ENCODE results near the gene ELMO1. TPM values are rescaled to one million over a fixed set of nuclear protein-coding genes. Genes with fewer than 3 reads are reported as not detected.
A peak's percentile ranks its signal among the peaks of the same experiment; 100 is the strongest.

Gene ELMO1
- total and polyA plus RNA-seq, 2 of the 13 experiments (the other 11 are each of a cell fraction or from before 2014, with no cell fraction given), result 0.11 to 0.17 TPM

DNA sequence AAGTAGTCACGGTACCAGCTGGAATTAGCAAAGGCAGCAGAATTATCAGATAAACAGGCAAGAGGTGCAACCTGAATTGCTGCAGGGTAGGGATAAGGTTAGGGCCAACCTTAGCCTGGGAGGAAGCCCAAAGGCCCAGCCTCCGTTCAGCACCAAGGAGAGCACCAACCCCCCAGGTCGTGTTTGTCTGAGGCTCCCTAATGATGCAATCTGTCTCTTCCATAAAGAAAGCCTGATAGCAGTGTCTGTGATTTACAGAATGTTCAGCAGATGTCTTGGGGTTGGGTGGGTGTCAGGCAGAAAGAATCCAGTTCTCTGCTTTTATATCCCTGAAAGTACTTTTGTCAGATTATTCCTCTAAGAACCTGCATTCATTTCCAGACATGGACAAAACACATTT lies 396.0 kb downstream of the ELMO1 start (continued):
- peak; percentile 39; the same call in 1 of the 2 replicates for TF ChIP-seq SKIL (CRISPR knock-in tag; IDR thresholded peaks at IDR 0.05; ENCODE audit: borderline replicate concordance)
- TF ChIP-seq ZNF24 (IDR thresholded peaks at IDR 0.05), result no peak
- no peak for TF ChIP-seq EEA1 (CRISPR knock-in tag; IDR thresholded peaks at IDR 0.05; ENCODE audit: borderline replicate concordance)
- TF ChIP-seq ZNF253 (CRISPR knock-in tag; IDR thresholded peaks at IDR 0.05; ENCODE audit: borderline replicate concordance), result no peak
- TF ChIP-seq ZNF780A (CRISPR knock-in tag; IDR thresholded peaks at IDR 0.05), result peak; percentile 85
- peak; percentile 93 for TF ChIP-seq NFKBIZ (CRISPR knock-in tag; IDR thresholded peaks at IDR 0.05)
- no peak for TF ChIP-seq PAX8 (CRISPR knock-in tag; IDR thresholded peaks at IDR 0.05; ENCODE audit: borderline replicate concordance)
- peak; percentile 85; the same call in 1 of the 2 replicates for TF ChIP-seq ZNF558 (CRISPR knock-in tag; IDR thresholded peaks at IDR 0.05; ENCODE audit: borderline replicate concordance)
- peak; percentile 80 for TF ChIP-seq ZNF264 (CRISPR knock-in tag; IDR thresholded peaks at IDR 0.05)
- peak; percentile 96 for TF ChIP-seq DNMT3B (CRISPR knock-in tag; conservative IDR thresholded peaks at IDR 0.05)
- TF ChIP-seq HES4 (CRISPR knock-in tag; IDR thresholded peaks at IDR 0.05; ENCODE audit: borderline replicate concordance), result peak; percentile 86
- TF ChIP-seq KDM1A (CRISPR knock-in tag; IDR thresholded peaks at IDR 0.05), result no peak
- TF ChIP-seq TEF (CRISPR knock-in tag; IDR thresholded peaks at IDR 0.05), result peak; percentile 91
- TF ChIP-seq ZFP36 (IDR thresholded peaks at IDR 0.05; ENCODE audit: borderline replicate concordance, low read depth, low read length, partially characterized antibody), result no peak
- TF ChIP-seq HHEX (CRISPR knock-in tag; IDR thresholded peaks at IDR 0.05), result no peak
- no peak for TF ChIP-seq ZBTB34 (CRISPR knock-in tag; IDR thresholded peaks at IDR 0.05)
- TF ChIP-seq MED13 (CRISPR knock-in tag; IDR thresholded peaks at IDR 0.05), result 0 out of 2 replicates have a peak, but pooled peaks have one; percentile 60
- TF ChIP-seq HNF1B (CRISPR knock-in tag; IDR thresholded peaks at IDR 0.05), result peak; percentile 42; the same call in 1 of the 2 replicates
- no peak for TF ChIP-seq ZNF274 (CRISPR knock-in tag; IDR thresholded peaks at IDR 0.05)
- TF ChIP-seq HOXA3 (CRISPR knock-in tag; IDR thresholded peaks at IDR 0.05), result peak; percentile 66
- no peak for TF ChIP-seq RFX1 (IDR thresholded peaks at IDR 0.05)
- no peak for TF ChIP-seq ZNF337 (CRISPR knock-in tag; IDR thresholded peaks at IDR 0.05; ENCODE audit: borderline replicate concordance, low read depth)
- TF ChIP-seq ELF3 (CRISPR knock-in tag; IDR thresholded peaks at IDR 0.05), result peak; percentile 86
- TF ChIP-seq RFXANK (CRISPR knock-in tag; IDR thresholded peaks at IDR 0.05), result peak; percentile 87; the same call in 1 of the 2 replicates

Data from HepG2 (cell line).